Glomerular visceral epithelial cell (primary cell): ENCODE measurements around the gene TCERG1L.

Source experiments
- DNase-seq: peaks from one replicate; pipeline ENCODE4 v3.0.0-alpha.2; 2016; ENCODE audit errors: extremely low spot score

TCERG1L gene

GRCh38 chr10:131207584-131208532 is 103.7 kb downstream of the TCERG1L start:
- no peak for DNase-seq

- DNase-seq = no peak
Observed at GRCh38 chr10:131207176-131207575, 104.3 kb downstream of the TCERG1L start.

DNA sequence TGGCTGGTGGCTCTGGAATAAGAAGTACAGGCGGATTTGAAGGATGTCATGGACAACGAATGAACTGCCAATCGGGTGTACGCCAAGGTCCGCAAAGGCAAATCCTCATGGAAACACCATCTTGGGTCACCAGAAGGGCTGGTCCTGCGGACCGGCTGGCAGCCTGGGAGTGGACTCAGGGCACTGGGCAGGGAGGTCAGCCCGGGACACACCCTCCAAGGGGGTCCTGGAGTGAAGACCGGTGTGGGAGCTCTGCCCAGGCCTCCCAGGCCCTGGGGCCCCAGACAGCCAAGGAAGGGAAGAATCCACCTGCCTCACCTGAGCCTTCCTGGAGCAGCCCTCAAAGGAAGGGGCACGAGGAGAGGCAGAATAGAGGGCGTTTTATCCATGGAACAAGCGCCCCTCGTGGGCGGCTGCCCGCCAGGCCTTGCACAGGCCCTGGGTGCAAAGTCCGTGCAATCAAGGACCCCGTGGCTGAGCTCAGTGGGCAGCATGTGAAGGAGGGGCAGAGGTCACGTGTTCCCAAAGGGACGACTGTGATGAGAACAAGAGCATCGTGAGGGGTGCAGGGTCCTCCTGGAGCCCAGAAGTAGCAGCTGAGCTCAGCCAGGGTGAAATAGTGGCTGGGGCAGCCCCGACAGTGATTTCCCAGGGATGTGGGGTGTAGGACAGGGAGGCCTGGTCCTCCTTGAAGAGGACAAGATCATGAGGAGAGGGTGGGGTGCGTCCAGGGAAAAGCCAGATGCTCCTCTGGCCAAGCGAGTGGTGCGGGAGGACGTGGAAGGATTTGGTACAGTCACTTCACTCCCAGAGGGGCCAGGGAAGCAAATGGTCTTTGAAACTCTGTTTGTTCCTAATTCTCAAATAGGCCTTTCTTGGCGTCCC is 105.2 kb downstream of the TCERG1L start:
- DNase-seq = no peak

DNA sequence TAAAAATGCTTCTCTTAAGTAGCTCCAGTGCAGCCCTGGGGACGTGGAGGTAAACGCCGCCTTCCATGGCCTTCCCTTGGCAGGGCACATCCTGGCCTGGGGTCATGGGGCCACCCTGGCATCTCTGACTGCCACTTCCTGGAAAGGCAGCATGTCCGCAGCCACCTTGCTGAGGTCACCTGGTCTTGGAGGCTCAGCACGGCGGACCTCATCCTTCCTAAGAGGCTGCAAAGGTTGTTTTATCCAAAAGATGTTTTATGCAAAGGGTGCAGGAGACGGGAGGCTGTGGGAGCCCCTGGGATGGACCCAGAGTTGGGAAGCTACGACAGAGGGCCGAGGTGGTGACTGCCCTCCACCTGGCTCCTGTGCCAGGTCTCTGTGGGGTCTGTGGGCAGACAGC is 106.0 kb downstream of the TCERG1L start:
- DNase-seq = no peak

GRCh38 chr10:131204406-131205152 is 106.9 kb downstream of the TCERG1L start:
- DNase-seq = no peak

DNA sequence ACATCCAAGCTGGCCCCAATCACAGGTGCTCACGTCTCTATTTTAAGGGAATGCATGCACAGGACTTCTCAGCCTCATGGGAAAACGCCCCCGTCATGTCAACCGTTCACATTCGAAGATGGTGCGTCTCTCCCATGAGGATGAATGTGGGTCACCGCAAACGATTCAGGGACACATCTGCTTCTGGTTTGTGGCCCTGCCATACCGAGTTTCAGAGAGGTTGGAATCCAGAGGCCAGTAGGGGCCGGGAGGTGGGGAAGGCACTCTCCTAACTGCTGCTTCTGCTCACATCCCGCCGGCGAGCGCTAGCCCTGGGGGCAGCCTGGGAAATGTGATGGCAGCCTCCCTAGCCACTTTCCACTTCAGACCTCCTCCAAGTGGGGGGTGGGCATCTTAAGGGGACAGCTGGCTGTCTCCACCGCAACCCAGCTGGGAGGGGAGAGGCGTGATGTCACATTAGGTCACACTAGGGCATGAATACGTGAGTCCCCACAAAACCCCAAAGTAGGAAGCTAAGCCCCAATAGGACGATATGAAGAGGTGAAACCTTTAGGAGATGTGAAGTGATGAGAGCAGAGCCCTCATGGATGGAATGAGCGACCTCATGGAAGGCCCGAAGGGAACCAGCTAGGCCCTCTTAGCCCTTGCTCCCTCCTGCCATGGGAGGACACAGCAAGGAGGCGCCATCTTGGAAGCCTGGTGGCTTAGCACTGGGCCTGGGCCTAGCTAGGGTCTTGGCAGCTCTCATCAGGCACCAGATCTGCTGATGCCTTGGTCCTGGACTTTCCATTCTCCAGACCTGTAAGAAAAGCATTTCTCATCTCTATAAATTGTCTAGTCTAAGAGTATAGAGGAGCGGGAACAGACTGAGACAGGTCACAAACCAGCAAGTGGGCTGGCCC is 107.8 kb downstream of the TCERG1L start:
- no peak for DNase-seq

- DNase-seq = no peak
Observed at GRCh38 chr10:131202990-131203389, 108.5 kb downstream of the TCERG1L start.

GRCh38 chr10:131201741-131202515 is 109.6 kb downstream of the TCERG1L start:
- DNase-seq = no peak

DNA sequence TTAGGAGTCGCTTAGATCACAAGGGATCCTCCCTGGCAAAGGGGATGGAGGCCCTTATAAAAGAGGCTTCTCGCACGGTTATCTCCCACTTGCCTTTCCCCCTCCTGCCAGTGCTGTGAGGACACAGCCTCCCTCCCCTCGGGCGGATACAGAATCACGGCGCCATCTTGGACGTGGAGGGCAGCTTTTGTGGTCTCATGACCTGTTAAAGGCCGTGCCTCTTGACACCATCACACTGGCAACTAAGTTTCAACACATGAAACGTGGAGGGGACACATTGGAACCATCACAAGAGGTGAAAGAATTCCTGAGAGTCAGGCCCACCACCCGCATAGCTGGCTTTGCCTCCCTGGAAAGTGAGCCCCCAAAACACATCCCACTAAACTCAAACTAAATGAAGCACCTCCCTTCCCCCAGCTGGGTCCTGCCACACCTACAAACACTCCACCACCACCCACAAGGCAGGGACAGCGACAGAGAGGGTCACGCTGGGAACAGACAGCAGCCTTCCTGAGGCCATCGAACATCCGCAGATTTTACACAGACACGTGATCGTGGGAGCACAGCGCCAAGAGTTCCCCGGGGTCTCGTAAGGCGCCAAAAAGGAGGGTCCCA is 110.6 kb downstream of the TCERG1L start:
- no peak for DNase-seq

DNA sequence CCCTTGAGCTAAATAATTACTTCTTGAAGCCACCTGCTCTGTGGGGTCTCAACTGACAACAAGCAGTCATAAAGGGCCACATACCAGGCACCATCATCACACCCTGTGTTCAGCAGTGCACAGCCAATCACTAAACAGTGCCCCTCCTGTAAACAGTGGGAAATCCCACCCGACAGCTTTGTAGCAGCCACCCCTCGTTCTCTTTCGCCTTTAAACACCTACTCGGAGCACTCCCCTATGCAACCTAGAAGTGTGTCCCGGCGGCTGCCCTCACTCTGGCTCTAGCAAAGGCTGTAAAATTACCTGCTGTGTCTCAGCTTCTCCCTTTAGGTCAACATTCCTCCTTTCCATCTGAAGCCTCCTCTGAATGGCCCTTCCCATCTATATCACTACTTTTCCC is 111.9 kb downstream of the TCERG1L start:
- no peak for DNase-seq

- no peak for DNase-seq
Observed at GRCh38 chr10:131198843-131199242, 112.7 kb downstream of the TCERG1L start.

DNA sequence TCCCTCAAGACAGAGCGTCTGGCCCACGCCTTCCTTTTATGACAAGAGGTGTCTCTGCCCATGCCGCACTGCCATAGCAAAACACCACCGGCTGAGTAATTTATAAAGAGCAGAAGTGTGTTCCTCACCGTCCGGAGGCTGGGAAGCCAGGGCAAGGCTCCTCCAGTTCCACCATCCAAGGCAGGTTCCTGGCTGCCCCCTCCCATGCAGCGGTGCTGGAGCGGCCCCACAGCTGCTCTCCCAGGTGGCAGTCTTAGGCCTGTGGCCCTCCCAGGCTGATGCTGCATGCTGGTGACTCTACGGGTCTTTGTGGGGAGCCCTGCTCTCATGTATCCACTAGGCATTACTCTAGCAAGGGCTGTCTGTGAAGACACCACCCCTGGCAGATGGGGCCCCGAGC is 113.1 kb downstream of the TCERG1L start:
- DNase-seq = no peak

GRCh38 chr10:131196176-131196885 is 115.2 kb downstream of the TCERG1L start:
- no peak for DNase-seq

DNA sequence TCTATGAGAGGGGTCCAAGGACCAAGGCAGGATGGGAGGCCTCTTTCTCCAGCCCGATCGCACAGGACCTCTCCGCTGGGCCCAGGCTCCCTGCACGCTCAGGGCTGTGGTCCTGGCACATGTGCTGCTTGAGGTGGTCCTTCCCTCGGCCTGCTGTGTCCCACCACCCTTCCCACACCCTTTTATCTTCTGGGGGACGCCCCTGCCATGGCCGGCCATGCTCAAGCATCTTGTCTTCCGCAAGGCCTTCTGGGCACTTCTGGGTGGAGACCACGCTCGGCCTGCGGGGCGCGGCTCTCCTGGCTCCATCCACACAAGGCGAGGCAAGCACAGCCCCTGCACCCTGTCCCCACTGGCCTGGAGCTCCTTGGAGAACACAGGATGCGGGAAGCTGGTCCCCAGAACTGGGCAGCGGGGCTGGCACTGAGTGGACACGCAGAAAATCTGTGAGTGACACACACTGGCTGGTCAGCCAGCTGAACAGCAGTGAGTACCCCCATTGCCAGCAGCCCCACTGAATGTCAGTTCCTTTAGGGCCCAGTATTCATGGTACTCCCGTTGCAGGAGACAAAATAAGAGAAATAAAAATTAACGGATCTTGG is 115.9 kb downstream of the TCERG1L start:
- DNase-seq = no peak

- DNase-seq = no peak
Observed at GRCh38 chr10:131195116-131195515, 116.4 kb downstream of the TCERG1L start.

- no peak for DNase-seq
Observed at GRCh38 chr10:131193923-131194322, 117.6 kb downstream of the TCERG1L start.

DNA sequence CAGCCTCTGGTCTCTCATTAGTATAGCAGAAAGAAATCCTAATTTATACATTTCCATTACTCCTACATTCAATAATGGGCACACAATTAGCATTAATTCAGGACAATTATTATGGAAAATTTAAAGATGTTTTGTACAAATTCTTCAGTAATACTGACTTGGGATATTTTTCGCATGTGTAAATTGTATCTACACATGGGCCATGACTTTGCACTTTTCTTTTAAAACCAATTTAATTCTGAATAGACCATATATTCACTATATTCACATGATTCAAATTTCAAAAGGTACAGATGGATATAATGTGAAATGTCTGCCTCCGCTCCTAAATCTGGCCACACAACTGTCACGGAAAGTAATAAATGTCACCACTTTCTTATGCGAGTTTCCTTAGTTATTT is 123.0 kb downstream of the TCERG1L start:
- no peak for DNase-seq

DNA sequence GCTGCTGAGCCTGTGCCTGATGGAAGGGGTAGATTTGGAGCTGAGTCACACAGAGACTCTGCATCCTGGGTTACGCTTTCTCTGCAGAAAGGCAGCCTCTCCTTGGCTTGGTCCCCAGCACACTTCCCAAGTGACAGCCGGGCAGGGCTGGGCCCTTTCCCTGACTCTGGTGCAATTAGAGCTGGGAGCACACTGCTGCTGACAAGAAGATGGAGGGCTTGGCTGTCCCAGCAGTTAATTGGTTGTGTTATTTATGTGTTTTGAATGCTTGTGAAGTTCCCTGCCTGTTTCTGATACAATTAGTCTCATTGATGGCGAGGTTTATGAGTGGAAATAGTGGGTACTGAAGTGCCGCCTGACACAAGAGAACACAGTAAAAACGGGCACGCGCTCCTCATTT is 123.6 kb downstream of the TCERG1L start:
- DNase-seq = no peak

DNA sequence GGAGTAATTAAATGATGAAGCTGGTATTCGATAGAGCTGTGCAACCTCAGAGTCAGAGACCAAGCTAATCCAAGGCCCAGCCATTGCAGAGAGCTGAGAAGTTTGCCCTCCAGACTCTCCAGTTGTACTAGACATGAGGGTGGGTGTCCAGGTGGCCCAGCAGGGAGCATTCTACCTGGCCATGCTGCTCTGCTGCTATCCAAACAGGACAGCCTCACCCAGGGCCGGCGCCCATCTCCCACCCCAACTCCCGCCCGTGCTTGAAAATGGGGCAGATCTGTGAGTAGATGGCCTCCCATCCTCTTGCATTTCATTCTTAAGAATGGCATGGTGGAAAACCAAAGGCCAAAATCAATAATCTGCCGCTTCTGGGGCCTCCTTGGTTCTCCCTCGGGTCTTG is 124.2 kb downstream of the TCERG1L start:
- no peak for DNase-seq
